PC-9 (cell line): ENCODE results near the gene SERINC5. TPM values are rescaled to one million over a fixed set of nuclear protein-coding genes. Genes with fewer than 3 reads are reported as not detected.
"Not testable (repeated sequence)": the region's sequence is repeated elsewhere in the genome, so short reads cannot be mapped to it uniquely, and the experiment has no call there.

ENCODE experiments used
- BruUV-seq: library from RNA; stranded (reverse); fragments of 400-500 nt; replicated peaks from 2 replicates; lab custom pipeline; 2021; lab: Mats Ljungman, UMichigan
- CTCF ChIA-PET: fragments of 300-600 bp; sonication (Branson Sonifier 250); formaldehyde crosslinking; loops from one replicate; lab custom pipeline; 2022; ENCODE audit warnings: antibody characterized with exemption; lab: Charles Lee
- POLR2A ChIA-PET: fragments of 300-600 bp; sonication (Branson Sonifier 250); formaldehyde crosslinking; loops from one replicate; lab custom pipeline; 2022; ENCODE audit warnings: antibody characterized with exemption; ENCODE audit not compliant: unreplicated experiment; lab: Charles Lee
- DNase-seq, 2 experiments: peaks; one replicate each; pipeline versions ENCODE4 v3.0.0 to v3.0.0-alpha.2; 2015 to 2022; ENCODE audit warnings: mixed read lengths in 1 of 2
- H2AFZ ChIP-seq: fragments of 200-600 bp; sonication (generic); 2 replicates; pipeline ENCODE4 v1.8.1; 2017; ENCODE audit warnings: antibody characterized with exemption
- H3F3A ChIP-seq: fragments of 200-600 bp; sonication (generic); 2 replicates; pipeline ENCODE4 v1.8.1; 2017; ENCODE audit warnings: antibody characterized with exemption, mild to moderate bottlenecking, low read depth; ENCODE audit not compliant: insufficient read depth
- H3K27ac ChIP-seq: fragments of 200-600 bp; sonication (generic); 2 replicates; pipeline ENCODE4 v1.6.1; 2016; ENCODE audit warnings: mixed run types
- H3K27me3 ChIP-seq: fragments of 200-600 bp; sonication (generic); 2 replicates; pipeline ENCODE4 v1.6.1; 2016; ENCODE audit warnings: low read depth, mixed run types; ENCODE audit not compliant: insufficient read depth
- H3K36me3 ChIP-seq: fragments of 200-600 bp; sonication (generic); 2 replicates; pipeline ENCODE4 v1.6.1; 2016; ENCODE audit warnings: low read depth, mixed run types
- H3K4me1 ChIP-seq: fragments of 200-600 bp; sonication (generic); replicated peaks from 2 replicates; pipeline ENCODE4 v1.6.1; 2016; ENCODE audit warnings: mixed run types; ENCODE audit not compliant: insufficient read depth
- H3K4me2 ChIP-seq: fragments of 200-600 bp; sonication (generic); 2 replicates; pipeline ENCODE4 v1.6.1; 2017; ENCODE audit warnings: mixed run types
- H3K4me3 ChIP-seq: fragments of 200-600 bp; sonication (generic); 2 replicates; pipeline ENCODE4 v1.6.1; 2016; ENCODE audit warnings: mixed run types
- H3K79me2 ChIP-seq: fragments of 200-600 bp; sonication (generic); 2 replicates; pipeline ENCODE4 v1.6.1; 2017; ENCODE audit warnings: low read depth, mixed run types
- H3K9me2 ChIP-seq: fragments of 200-600 bp; sonication (generic); 2 replicates; pipeline ENCODE4 v1.8.1; 2017; ENCODE audit warnings: mild to moderate bottlenecking; ENCODE audit not compliant: insufficient read depth
- H3K9me3 ChIP-seq: fragments of 200-600 bp; sonication (generic); 2 replicates; pipeline ENCODE4 v1.8.1; 2016; ENCODE audit warnings: low read depth; ENCODE audit not compliant: insufficient read depth
- H4K20me1 ChIP-seq: fragments of 200-600 bp; sonication (generic); 2 replicates; pipeline ENCODE4 v1.8.1; 2017; ENCODE audit not compliant: insufficient read depth
- CTCF ChIP-seq: fragments of 200-600 bp; sonication (generic); conservative IDR thresholded peaks from 2 replicates; pipeline ENCODE4 v1.6.1; 2017; ENCODE audit warnings: mixed run types, antibody characterized with exemption, mild to moderate bottlenecking, moderate library complexity
- EZH2 ChIP-seq: fragments of 200-600 bp; sonication (generic); IDR thresholded peaks from 2 replicates; pipeline ENCODE4 v1.8.0; 2017; ENCODE audit warnings: antibody characterized with exemption, low read depth
- intact Hi-C: fragments of 100-400 bp; cut with micrococcal nuclease; formaldehyde crosslinking; loops from one replicate; pipeline ENCODE4 v1.10.0; 2022; ENCODE audit not compliant: unreplicated experiment
- total RNA-seq: library from RNA; stranded (reverse); gene quantifications from 2 replicates; pipeline ENCODE4 v1.2.3, GENCODE V29; 2021

SERINC5 gene
- total RNA-seq, 1 experiment from 2014 or later: 68.8 TPM

DNA sequence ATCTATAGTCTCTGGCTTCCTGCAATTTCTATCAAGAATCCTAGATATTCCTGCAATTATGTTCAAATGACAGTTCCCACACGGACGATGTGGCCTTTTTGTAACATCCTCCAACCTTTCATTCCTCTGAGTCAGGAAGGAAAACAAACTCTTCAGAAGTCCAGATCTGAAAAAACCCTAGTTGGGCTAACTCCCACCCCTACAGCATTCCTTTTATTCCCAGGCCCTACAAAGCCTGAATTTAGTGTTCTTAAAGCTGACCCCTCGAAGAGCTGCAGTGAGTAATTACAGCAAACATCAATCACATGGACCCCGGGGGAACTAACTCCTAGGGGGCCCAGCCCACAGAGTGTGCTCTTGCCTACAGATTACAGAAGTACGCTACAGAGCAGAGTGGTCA lies 99.7 kb downstream of the SERINC5 start:
- no TSS peak for BruUV-seq
- Histone ChIP-seq H3F3A (0 out of 2 replicates have a peak, but pooled peaks cover 11% of the 10 kb centered on the region), H3K4me1 (no peaks in the 10 kb centered on the region), H3K79me2 (no peaks in the 10 kb centered on the region), H3K9me2 (peaks cover 4% of the 10 kb centered on the region; the same call in 1 of the 2 replicates), H3K4me3 (no peak overlapping the region), H3K27ac (no peak overlapping the region), H3K4me2 (no peak overlapping the region), H3K9me3 (no peaks in the 10 kb centered on the region), H2AFZ (no peak overlapping the region), H3K36me3 (peaks cover 13% of the 10 kb centered on the region), H4K20me1 (no peaks in the 10 kb centered on the region), H3K27me3 (no peaks in the 10 kb centered on the region)
- intact Hi-C loops: no loop called here
- no peak for TF ChIP-seq CTCF
- TF ChIP-seq EZH2: no peak
- CTCF ChIA-PET: no interaction called here
- POLR2A ChIA-PET: no interaction called here
- no peak for DNase-seq

DNA sequence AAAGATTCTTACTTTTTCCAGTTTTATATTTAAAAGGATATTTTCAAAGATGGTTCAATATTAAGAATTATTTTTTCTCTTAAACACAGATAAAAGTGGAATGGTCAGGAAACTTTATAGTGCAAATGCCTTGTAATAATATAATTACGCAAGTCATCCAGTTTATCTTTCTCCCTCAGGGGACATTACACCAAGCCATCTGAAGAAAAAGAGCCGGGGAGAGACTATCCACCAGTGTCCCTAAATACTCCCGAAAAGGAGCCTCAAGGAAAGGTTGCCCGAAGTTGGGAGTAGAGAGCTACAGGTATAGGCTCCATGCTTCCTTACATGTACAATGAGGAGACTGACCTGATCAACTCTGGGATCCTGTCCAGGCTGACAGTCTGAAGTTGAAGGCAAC lies 101.1 kb downstream of the SERINC5 start:
- intact Hi-C loops: no loop called here

DNA sequence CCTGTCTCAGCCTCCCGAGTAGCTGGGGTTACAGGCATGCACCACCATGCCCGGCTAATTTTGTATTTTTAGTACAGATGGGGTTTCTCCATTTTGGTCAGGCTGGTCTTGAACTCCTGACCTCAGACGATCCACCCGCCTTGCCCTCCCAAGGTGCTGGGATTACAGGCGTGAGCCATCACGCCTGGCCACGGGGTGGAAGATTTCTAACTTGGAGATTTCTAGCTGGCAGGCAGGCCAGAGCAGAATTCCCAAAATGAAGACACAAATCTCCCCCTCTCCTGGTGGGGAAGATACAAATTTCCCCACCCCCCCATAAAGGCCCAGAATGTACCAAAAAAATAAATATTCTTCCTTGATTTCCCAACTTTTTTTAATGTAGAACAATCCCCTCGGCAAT lies 101.6 kb downstream of the SERINC5 start:
- DNase-seq, H3K4me1 ChIP-seq, CTCF ChIA-PET, H3K27ac ChIP-seq, BruUV-seq, H3K79me2 ChIP-seq, H3K4me3 ChIP-seq, H3K4me2 ChIP-seq, H4K20me1 ChIP-seq, H3K27me3 ChIP-seq, H2AFZ ChIP-seq, H3F3A ChIP-seq, H3K9me2 ChIP-seq, POLR2A ChIA-PET, intact Hi-C loops, H3K9me3 ChIP-seq: not testable (repeated sequence)
- H3K36me3 ChIP-seq: peaks cover 25% of the 10 kb centered on the region

More for the DNA sequence above, 101.1 kb downstream of the SERINC5 start:
- Histone ChIP-seq H3K36me3 (peaks cover 23% of the 10 kb centered on the region), H3K9me2 (0 out of 2 replicates have a peak, but pooled peaks cover under 1% of the 10 kb centered on the region), H3K4me3 (no peak overlapping the region), H3K27me3 (no peaks in the 10 kb centered on the region), H3F3A (0 out of 2 replicates have a peak, but pooled peaks cover 8% of the 10 kb centered on the region), H3K79me2 (no peaks in the 10 kb centered on the region), H3K4me2 (no peak overlapping the region), H2AFZ (no peak overlapping the region), H3K4me1 (no peaks in the 10 kb centered on the region), H3K9me3 (no peaks in the 10 kb centered on the region), H4K20me1 (no peaks in the 10 kb centered on the region), H3K27ac (no peak overlapping the region)
- POLR2A ChIA-PET: no interaction called here
- TF ChIP-seq CTCF (no peak), EZH2 (no peak)
- DNase-seq: no peak
- CTCF ChIA-PET: no interaction called here
- no TSS peak for BruUV-seq

- intact Hi-C loops: no loop called here
- no peaks in the 10 kb centered on the region for H3K27me3 ChIP-seq
- no peaks in the 10 kb centered on the region for H3K79me2 ChIP-seq
- DNase-seq: no peak
- no peaks in the 10 kb centered on the region for H3K9me3 ChIP-seq
- H2AFZ ChIP-seq: no peak overlapping the region
- no peak overlapping the region for H3K4me2 ChIP-seq
- TF ChIP-seq CTCF: no peak
- TF ChIP-seq EZH2: no peak
- H3K27ac ChIP-seq: no peak overlapping the region
- no peaks in the 10 kb centered on the region for H4K20me1 ChIP-seq
- ChIA-PET CTCF (no interaction called here), POLR2A (no interaction called here)
- H3K4me1 ChIP-seq: no peaks in the 10 kb centered on the region
- no peaks in the 10 kb centered on the region for H3K9me2 ChIP-seq
- no peak overlapping the region for H3K4me3 ChIP-seq
- BruUV-seq: no TSS peak
- H3F3A ChIP-seq: 0 out of 2 replicates have a peak, but pooled peaks cover 6% of the 10 kb centered on the region
- peaks cover 29% of the 10 kb centered on the region for H3K36me3 ChIP-seq
Measured at GRCh38 chr5:80153586-80154126, 102.2 kb downstream of the SERINC5 start.
